Heart left ventricle (tissue), 16 donors: ENCODE data around the gene UNC80. TPM values are rescaled to one million over a fixed set of nuclear protein-coding genes. Genes with fewer than 3 reads are reported as not detected.

Source experiments
- ATAC-seq, 4 donors: fragments of 200-7000 bp; cut with Tn5 transposase; one replicate each; pipeline ENCODE4 v1.9.1; 2020 to 2022; ENCODE audit warnings: moderate library complexity in 4 of 4, mild to moderate bottlenecking in 3 of 4, moderate number of reproducible peaks in 1 of 4
- DNase-seq, 5 donors: peaks; one replicate each; pipeline ENCODE4 v3.0.0-alpha.2; 2020
- H3K27ac ChIP-seq, 12 donors: fragments of 200-600 bp; sonication (generic) in 4 of 12; one replicate each; pipeline versions ENCODE4 v1.5.0 to v1.8.0; 2016 to 2022; ENCODE audit warnings: mild to moderate bottlenecking in 2 of 12
- H3K27me3 ChIP-seq, 9 donors: fragments of 200-600 bp; sonication (generic) in 2 of 9; one replicate each; pipeline versions ENCODE4 v1.5.1 to v1.8.0; 2016 to 2022; ENCODE audit warnings: mild to moderate bottlenecking in 3 of 9
- H3K36me3 ChIP-seq, 9 donors: fragments of 200-600 bp; sonication (generic) in 2 of 9; one replicate each; pipeline versions ENCODE4 v1.5.0 to v1.8.0; 2018 to 2022; ENCODE audit warnings: mild to moderate bottlenecking in 2 of 9
- H3K4me1 ChIP-seq, 12 donors: fragments of 200-600 bp; sonication (generic) in 4 of 12; one replicate each; pipeline versions ENCODE4 v1.5.0 to v1.8.0; 2016 to 2022; ENCODE audit warnings: mild to moderate bottlenecking in 3 of 12
- H3K4me3 ChIP-seq, 12 donors: fragments of 200-600 bp; sonication (generic) in 4 of 12; one replicate each; pipeline versions ENCODE4 v1.5.0 to v1.8.0; 2017 to 2022; ENCODE audit warnings: mild to moderate bottlenecking in 9 of 12, moderate library complexity in 4 of 12
- H3K9me3 ChIP-seq, 12 donors: fragments of 200-600 bp; sonication (generic) in 4 of 12; one replicate each; pipeline versions ENCODE4 v1.5.0 to v1.8.0; 2016 to 2022; ENCODE audit warnings: mild to moderate bottlenecking in 1 of 12
- POLR2A ChIP-seq, 2 donors: fragments of 450-650 bp; IDR thresholded peaks; one replicate each; pipeline ENCODE4 v1.6.1; 2017; ENCODE audit warnings: antibody characterized with exemption in 2 of 2, mild to moderate bottlenecking in 2 of 2, moderate library complexity in 2 of 2
- WGBS, 4 donors: extraction: QIAGEN DNeasy Blood & Tissue Kit in 2 of 4; methylation state at CpG; one replicate each; pipeline versions ENCODE4 v1.1.5 to v1.1.7; 2013 to 2018; 5-methylcytosine and 5-hydroxymethylcytosine counted together
- intact Hi-C, 10 donors: fragments of 100-400 bp; cut with DNase I; formaldehyde crosslinking; loops; one replicate each; pipeline versions ENCODE4 v1.11.1 to v1.14.2; 2022
- polyA plus RNA-seq, 2 donors: library from polyadenylated mRNA; stranded (reverse); fragments of 200-250 nt; gene quantifications; one replicate each; pipeline ENCODE4 v1.2.3, GENCODE V29; 2013
- total RNA-seq, 9 donors: library from RNA; depleted of rRNA in 2 of 9; stranded (reverse); fragments of >200 nt in 2 of 9; fragmentation: NEBNext Ultra II Directional in 3 of 9; extraction: Animal tissue kit (Norgen Biotek cat#: 25700) in 3 of 9; gene quantifications; one replicate each; pipeline versions ENCODE4 v1.1.0 to v1.2.4, GENCODE V29; 2016 to 2023
- TF ChIP-seq, protein P1 (sequence below), 12 donors: fragments of 200-600 bp; sonication (generic) in 4 of 12; IDR thresholded peaks; one replicate each; pipeline versions ENCODE4 v1.5.0 to v1.8.0; 2018 to 2022; ENCODE audit warnings: antibody characterized with exemption in 12 of 12, mild to moderate bottlenecking in 5 of 12
- donor health status: ischemic (EF 13 %, LVEDD 7.1; RV severe dilation, severe dysfunction).
- donor health status: healthy with polysubstance abuse.
- donor health status: DM: no; HTN: yes; CAD: no.
- donor health status: DM: no; HTN: no; CAD: no.
- donor health status: ischemic (EF 25% LVEDD 6.9; RV normal size, moderate dysfunction).
- donor health status: ischemic (EF 25% LVEDD 5.7; RV mildly dilated, moderate dysfunction).
- donor health status: healthy.
- donor health status: DM: yes; HTN: yes; CAD: no.
- donor health status: ischemic (EF 35%, LVEDD 5.7; RV mildly dilated, moderate dysfunction).
- donor health status: nonischemic (EF 11% LVEDD 7.7; RV severe dilation, severe dysfunction).
- donor health status: DM: yes; HTN: yes; CAD: no.
- donor health status: PGD.
- donor health status: ischemic (EF 29% LVEDD 5.4; RV normal size, mild dysfunction).
- donor health status: nonischemic (EF 23%, LVEDD 6.1; RV moderate dilation, normal function).

Gene UNC80
- total and polyA plus RNA-seq, 11 donors: 0.04 to 1.4 (median 0.36) TPM; not detected in 6

DNA sequence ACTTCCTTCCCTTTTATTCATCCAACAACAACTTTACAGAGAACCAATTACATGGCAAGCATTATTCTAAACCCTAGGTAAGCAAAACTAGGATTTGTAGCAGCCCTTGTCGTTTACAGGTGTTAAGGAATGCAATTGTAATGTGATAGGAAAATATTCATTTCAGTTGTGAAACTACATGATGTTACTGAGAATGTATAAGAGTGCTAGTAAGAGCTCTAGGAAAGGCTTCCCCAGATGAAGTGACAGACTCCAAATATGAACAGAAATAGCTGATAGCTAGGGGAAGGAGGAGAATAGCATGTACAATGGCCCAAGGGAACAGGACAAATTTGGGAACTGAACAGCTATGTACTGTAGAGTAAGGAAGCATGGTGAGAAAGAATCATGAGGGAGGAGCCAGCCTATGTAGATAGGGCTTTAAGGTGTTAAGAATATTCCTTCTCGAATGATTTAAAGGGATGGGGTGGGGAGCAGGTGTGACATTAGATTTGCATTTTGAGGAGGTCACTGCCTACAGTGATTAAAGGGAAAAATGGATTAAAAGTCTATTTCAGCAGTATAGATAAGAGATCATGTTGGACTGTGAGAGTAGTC lies 262.6 kb downstream of the UNC80 start:
- intact Hi-C loops: no loop called here
- no peak for TF ChIP-seq POLR2A (IDR thresholded peaks at IDR 0.05)
- TF ChIP-seq, protein P1, sequence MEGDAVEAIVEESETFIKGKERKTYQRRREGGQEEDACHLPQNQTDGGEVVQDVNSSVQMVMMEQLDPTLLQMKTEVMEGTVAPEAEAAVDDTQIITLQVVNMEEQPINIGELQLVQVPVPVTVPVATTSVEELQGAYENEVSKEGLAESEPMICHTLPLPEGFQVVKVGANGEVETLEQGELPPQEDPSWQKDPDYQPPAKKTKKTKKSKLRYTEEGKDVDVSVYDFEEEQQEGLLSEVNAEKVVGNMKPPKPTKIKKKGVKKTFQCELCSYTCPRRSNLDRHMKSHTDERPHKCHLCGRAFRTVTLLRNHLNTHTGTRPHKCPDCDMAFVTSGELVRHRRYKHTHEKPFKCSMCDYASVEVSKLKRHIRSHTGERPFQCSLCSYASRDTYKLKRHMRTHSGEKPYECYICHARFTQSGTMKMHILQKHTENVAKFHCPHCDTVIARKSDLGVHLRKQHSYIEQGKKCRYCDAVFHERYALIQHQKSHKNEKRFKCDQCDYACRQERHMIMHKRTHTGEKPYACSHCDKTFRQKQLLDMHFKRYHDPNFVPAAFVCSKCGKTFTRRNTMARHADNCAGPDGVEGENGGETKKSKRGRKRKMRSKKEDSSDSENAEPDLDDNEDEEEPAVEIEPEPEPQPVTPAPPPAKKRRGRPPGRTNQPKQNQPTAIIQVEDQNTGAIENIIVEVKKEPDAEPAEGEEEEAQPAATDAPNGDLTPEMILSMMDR (IDR thresholded peaks at IDR 0.05): no peak
- no peaks in the 10 kb centered on the region for H3K4me1 ChIP-seq
- peaks cover 0 to 35% (median 9%) of the 10 kb centered on the region in 9 donors for H3K36me3 ChIP-seq
- ATAC-seq (peak in 1 of 4 donors; percentile 50), DNase-seq (no peak)
- no peak overlapping the region for H3K27ac ChIP-seq
- H3K27me3 ChIP-seq: no peaks in the 10 kb centered on the region
- H3K4me3 ChIP-seq: no peak overlapping the region
- 81 to 88% (median 82%) methylated on average over 2 of the region's 2 CpGs for whole genome bisulfite sequencing, 4 donors
- H3K9me3 ChIP-seq: no peaks in the 10 kb centered on the region

DNA sequence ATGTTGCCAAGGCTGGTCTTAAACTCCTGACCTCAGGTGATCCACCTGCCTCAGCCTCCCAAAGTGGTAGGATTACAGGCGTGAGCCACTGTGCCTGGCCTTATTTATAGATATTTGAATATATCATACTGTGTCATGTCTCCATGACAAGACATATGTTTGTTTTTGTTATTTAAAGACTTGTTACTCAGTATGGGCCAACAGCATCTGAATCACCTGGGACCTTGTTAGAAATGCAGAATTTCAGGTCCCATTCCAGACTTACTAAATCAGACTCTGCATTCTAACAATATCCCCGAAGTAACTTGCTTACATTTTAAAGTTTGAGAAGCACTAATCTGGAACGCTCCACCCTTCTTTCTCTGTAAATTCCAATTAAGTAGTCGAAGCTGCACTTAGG lies 264.0 kb downstream of the UNC80 start:
- H3K27me3 ChIP-seq: no peaks in the 10 kb centered on the region
- intact Hi-C loops: no loop called here
- no peak for ATAC-seq

DNA sequence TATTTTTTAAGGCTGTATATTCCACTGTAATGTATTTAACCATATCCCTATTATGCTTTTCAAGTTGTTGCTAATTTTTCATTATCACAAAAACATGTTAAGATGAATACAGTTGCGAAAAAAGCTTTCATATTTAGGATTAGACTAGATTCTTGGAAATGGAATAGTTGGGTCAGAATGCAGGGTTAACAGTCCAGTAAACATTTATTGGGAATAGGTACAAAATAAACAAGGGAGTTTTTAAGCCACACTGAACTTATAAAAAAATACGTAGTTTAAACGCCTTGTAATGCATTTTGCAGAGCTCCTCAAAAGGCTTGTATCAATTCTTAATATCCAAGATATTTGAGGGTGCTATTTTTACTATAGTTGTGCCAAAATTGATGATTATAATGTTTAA lies 266.4 kb downstream of the UNC80 start:
- H3K4me3 ChIP-seq: no peak overlapping the region
- peaks cover 0 to 52% (median 18%) of the 10 kb centered on the region in 9 donors for H3K36me3 ChIP-seq
- no peaks in the 10 kb centered on the region for H3K9me3 ChIP-seq
- no peaks in the 10 kb centered on the region for H3K27me3 ChIP-seq
- ATAC-seq (no peak), DNase-seq (no peak)
- no peak overlapping the region for H3K27ac ChIP-seq
- intact Hi-C loops: no loop called here
- no peaks in the 10 kb centered on the region for H3K4me1 ChIP-seq
- no peak for TF ChIP-seq POLR2A (IDR thresholded peaks at IDR 0.05)
- TF ChIP-seq, protein P1 (IDR thresholded peaks at IDR 0.05): no peak
- 91 to 95% (median 91%) methylated on average over 3 of the region's 3 CpGs for WGBS, 4 donors

More for the DNA sequence above, 264.0 kb downstream of the UNC80 start:
- Histone ChIP-seq H3K27ac (no peak overlapping the region), H3K36me3 (peaks cover 0 to 38% (median 13%) of the 10 kb centered on the region in 9 donors), H3K9me3 (no peaks in the 10 kb centered on the region), H3K4me1 (no peaks in the 10 kb centered on the region), H3K4me3 (no peak overlapping the region)
- no peak for DNase-seq
- TF ChIP-seq POLR2A (IDR thresholded peaks at IDR 0.05): no peak
- TF ChIP-seq, protein P1 (IDR thresholded peaks at IDR 0.05): no peak
- 96 to 97% (median 96%) methylated on average over 4 of the region's 4 CpGs for WGBS, 4 donors

DNA sequence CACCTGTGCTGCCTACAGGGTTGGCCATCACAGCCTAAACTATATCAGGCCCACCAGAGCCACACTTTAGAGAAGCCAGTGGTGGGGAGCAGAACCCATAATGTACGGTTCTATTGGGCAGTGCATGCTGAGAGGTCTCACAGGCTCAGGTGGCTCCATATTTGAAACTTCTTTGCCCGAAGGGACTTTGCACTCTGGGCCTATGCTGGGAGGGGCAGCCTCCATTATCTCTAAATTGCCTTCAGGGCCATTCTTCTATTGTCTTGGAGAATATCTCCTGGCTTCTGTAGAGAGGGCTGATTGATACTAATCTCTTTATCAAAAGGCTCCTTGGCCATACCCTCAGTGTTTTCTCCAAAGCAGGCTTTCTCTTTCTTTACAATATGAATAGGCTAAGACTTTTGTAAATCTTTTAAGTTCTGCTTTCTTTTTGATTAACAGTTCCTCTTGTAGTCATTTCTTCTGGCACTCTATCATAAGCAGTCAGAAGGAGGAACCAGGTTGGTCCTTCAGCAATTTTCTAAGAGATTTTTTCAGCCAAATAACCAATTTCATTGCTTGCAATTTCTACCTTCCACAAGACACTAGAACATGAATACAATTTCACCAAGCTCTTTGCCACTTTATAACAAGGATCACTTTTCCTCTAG lies 275.3 kb downstream of the UNC80 start:
- WGBS, 4 donors: 92 to 100% (median 94%) methylated on average over 2 of the region's 2 CpGs
- Histone ChIP-seq H3K4me1 (peaks cover 0 to 5% (median 0%) of the 10 kb centered on the region in 12 donors), H3K27me3 (no peaks in the 10 kb centered on the region), H3K4me3 (no peak overlapping the region), H3K9me3 (peaks cover 0 to 14% (median 0%) of the 10 kb centered on the region in 12 donors), H3K36me3 (peaks cover 0 to 36% (median 16%) of the 10 kb centered on the region in 9 donors), H3K27ac (no peak overlapping the region)
- no peak for DNase-seq
- intact Hi-C loops: no loop called here
- no peak for ATAC-seq
- TF ChIP-seq POLR2A (IDR thresholded peaks at IDR 0.05): no peak
- TF ChIP-seq, protein P1 (IDR thresholded peaks at IDR 0.05): no peak

Other genes with a start within 250 kb of the UNC80 start
- gene RPE, start 230.8 kb downstream of the UNC80 start, total RNA-seq: 10 to 100 TPM; 10.7 to 29.8 (median 17.0) TPM
- 10 to 100 TPM in 1 of 2 donors, 1 to 10 TPM in 1; 5.8 to 19.0 TPM for gene RPE, start 230.8 kb downstream of the UNC80 start, polyA plus RNA-seq